Colonic mucosa (tissue), 4 donors: ENCODE measurements around the gene LCNL1. TPM values are rescaled to one million over a fixed set of nuclear protein-coding genes. Genes with fewer than 3 reads are reported as not detected.
"Not testable (repeated sequence)": the region's sequence is repeated elsewhere in the genome, so short reads cannot be mapped to it uniquely, and the experiment has no call there.

Experiments
- DNase-seq: peaks from one replicate; pipeline ENCODE4 v3.0.0-alpha.2; 2020
- H3K27ac ChIP-seq: fragments of 200-600 bp; one replicate; pipeline ENCODE4 v1.8.0; 2021
- H3K27me3 ChIP-seq: fragments of 200-600 bp; one replicate; pipeline ENCODE4 v1.8.0; 2021
- H3K36me3 ChIP-seq: fragments of 200-600 bp; one replicate; pipeline ENCODE4 v1.8.0; 2021
- H3K4me1 ChIP-seq: fragments of 200-600 bp; one replicate; pipeline ENCODE4 v1.8.0; 2021; ENCODE audit warnings: mild to moderate bottlenecking
- H3K4me3 ChIP-seq: fragments of 200-600 bp; one replicate; pipeline ENCODE4 v1.8.0; 2021
- H3K9ac ChIP-seq, 2 donors: one replicate each; pipeline ENCODE4 v1.7.0; 2013; ENCODE audit warnings: control low read depth in 2 of 2, low read depth in 2 of 2, low read length in 2 of 2
- H3K9me3 ChIP-seq: fragments of 200-600 bp; one replicate; pipeline ENCODE4 v1.8.0; 2021
- intact Hi-C: fragments of 100-400 bp; cut with DNase I; formaldehyde crosslinking; loops from one replicate; pipeline ENCODE4 v1.14.1; 2022
- total RNA-seq, 2 donors: library from RNA; stranded (reverse); fragmentation: NEBNext Ultra II Directional in 1 of 2; extraction: Animal tissue kit (Norgen Biotek cat#: 25700) in 1 of 2; gene quantifications; one replicate each; pipeline ENCODE4 v1.2.1, GENCODE V29; 2021
- TF ChIP-seq, protein P1 (sequence below): fragments of 200-600 bp; IDR thresholded peaks from one replicate; pipeline ENCODE4 v1.8.0; 2022; ENCODE audit warnings: antibody characterized with exemption, mild to moderate bottlenecking
- donor health status: healthy.
- donor health status: DM: no; HTN: no; CAD: no.
- donor health status: DM: no; HTN: no; CAD: no.

The LCNL1 gene
- total RNA-seq, 2 donors from 2014 or later, result not detected

DNA sequence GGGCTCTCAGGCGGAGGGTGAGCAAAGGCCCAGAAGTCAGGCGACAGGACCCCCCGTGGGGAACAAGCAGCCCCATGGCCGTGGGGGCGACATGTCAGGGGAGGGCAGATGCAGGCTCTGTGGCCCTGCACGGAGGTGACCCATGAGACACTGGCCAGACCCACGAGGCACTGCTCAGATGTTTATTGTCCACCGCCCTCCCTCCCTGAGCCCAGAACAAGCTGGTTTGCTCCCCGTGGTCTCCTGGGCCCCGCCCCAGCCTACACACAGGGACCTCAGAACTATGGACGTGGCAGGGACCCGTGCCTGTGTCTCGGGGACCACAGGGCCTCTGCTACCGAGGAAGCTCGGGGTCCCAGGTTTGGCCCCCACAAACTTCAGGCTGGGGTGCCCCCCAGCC lies 47.2 kb downstream of the LCNL1 start:
- Histone ChIP-seq H3K9me3 (no peaks in the 10 kb centered on the region), H3K36me3 (no peaks in the 10 kb centered on the region), H3K27ac (no peak overlapping the region), H3K4me3 (no peak overlapping the region), H3K27me3 (no peaks in the 10 kb centered on the region), H3K9ac (no peak overlapping the region), H3K4me1 (peaks cover 32% of the 10 kb centered on the region)
- TF ChIP-seq, protein P1, sequence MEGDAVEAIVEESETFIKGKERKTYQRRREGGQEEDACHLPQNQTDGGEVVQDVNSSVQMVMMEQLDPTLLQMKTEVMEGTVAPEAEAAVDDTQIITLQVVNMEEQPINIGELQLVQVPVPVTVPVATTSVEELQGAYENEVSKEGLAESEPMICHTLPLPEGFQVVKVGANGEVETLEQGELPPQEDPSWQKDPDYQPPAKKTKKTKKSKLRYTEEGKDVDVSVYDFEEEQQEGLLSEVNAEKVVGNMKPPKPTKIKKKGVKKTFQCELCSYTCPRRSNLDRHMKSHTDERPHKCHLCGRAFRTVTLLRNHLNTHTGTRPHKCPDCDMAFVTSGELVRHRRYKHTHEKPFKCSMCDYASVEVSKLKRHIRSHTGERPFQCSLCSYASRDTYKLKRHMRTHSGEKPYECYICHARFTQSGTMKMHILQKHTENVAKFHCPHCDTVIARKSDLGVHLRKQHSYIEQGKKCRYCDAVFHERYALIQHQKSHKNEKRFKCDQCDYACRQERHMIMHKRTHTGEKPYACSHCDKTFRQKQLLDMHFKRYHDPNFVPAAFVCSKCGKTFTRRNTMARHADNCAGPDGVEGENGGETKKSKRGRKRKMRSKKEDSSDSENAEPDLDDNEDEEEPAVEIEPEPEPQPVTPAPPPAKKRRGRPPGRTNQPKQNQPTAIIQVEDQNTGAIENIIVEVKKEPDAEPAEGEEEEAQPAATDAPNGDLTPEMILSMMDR, result no peak
- intact Hi-C loops, result no loop called here
- no peak for DNase-seq

GRCh38 chr9:137030538-137031527 lies 48.0 kb downstream of the LCNL1 start:
- Histone ChIP-seq H3K27ac (no peak overlapping the region), H3K4me3 (no peak overlapping the region), H3K27me3 (no peaks in the 10 kb centered on the region), H3K9ac (peak overlapping the region in 1 of 2 donors; percentile 24), H3K9me3 (no peaks in the 10 kb centered on the region), H3K4me1 (peaks cover 35% of the 10 kb centered on the region), H3K36me3 (no peaks in the 10 kb centered on the region)
- intact Hi-C loops, result no loop called here
- peak; percentile 31 for DNase-seq
- TF ChIP-seq, protein P1, result no peak

DNA sequence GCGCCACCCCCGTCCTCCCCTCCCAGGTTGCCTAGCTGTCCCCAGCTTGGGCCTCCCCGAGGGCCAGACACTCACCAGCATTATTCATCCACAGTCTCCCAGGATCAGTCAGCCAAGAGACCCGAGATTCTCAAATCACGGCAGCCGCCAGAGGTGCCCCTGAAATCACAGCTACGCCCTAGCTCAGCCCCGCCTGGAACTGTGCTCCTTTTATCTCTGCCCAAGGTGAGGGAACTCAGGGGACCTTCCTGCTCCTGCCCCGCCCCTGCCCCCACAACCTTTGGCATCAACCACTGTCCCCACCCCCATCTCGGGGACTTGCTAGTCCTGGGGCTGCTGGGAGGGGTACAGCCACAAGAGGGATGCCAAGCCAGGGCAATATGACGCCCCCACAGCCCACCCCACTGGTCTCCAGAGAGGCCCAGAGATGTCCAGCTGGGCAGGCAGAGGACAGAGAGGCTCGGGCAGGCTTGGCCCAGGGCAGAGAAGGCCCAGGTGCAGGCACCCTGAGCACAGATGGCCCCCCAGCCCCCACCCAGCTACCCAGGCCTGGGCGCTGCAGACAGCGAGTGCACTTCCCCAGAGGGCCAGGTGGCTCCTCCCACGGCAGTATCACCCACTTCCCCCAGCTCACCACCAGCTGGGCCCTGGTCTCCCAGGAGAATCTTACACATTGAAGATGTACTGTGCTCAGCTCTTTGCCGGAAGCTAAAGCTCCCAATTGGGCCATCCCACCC lies 49.3 kb downstream of the LCNL1 start, which contains the start of gene FUT7:
Gene FUT7, minus strand, starts transcription at position 185 of the 737 bp plus-strand sequence. Its CDS starts 97 bp downstream, at position 88.
- TF ChIP-seq, protein P1, result no peak
- Histone ChIP-seq H3K9ac (peak within 1 kb of the TSS in 1 of 2 donors; percentile 5), H3K4me3 (peak within 1 kb of the TSS; percentile 7), H3K27ac (peak within 1 kb of the TSS; percentile 27), H3K9me3 (no peaks in the 10 kb centered on the region), H3K4me1 (peaks cover 29% of the 10 kb centered on the region), H3K36me3 (no peaks in the 10 kb centered on the region), H3K27me3 (no peaks in the 10 kb centered on the region)
- intact Hi-C loops, result no loop called here
- DNase-seq, result peak; percentile 34

DNA sequence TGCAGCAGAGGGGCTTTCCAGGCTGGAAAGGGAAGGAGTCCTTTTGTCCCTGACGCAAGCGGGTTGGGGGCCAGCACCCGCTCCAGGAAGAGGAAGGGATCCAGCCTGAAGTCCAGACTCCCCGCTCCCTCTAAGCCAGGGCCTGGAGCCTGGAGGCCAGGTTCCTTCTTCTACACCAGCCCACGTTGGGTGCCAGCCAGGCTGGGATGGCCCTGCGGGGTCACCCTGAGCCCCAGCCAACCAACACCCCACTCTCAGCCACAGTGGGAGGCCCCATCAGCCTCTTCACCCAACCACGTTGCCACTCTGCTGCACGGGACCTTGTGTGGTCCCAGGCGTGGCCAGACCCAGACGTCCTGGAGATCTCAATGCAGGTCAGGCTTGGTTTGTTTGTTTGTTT lies 50.1 kb downstream of the LCNL1 start:
- Histone ChIP-seq H3K4me1 (peaks cover 24% of the 10 kb centered on the region), H3K36me3 (no peaks in the 10 kb centered on the region), H3K9ac (peak overlapping the region in 1 of 2 donors; percentile 43), H3K27me3 (no peaks in the 10 kb centered on the region), H3K4me3 (peak overlapping the region; percentile 7), H3K27ac (peak overlapping the region; percentile 27), H3K9me3 (no peaks in the 10 kb centered on the region)
- intact Hi-C loops, result no loop called here
- DNase-seq, result no peak
- TF ChIP-seq, protein P1, result no peak

GRCh38 chr9:137033481-137033880 lies 50.7 kb downstream of the LCNL1 start:
- H3K9ac ChIP-seq, H3K27me3 ChIP-seq, H3K27ac ChIP-seq, DNase-seq, intact Hi-C loops, H3K36me3 ChIP-seq, H3K9me3 ChIP-seq: not testable (repeated sequence)
- peaks cover 24% of the 10 kb centered on the region for H3K4me1 ChIP-seq
- H3K4me3 ChIP-seq, result peak overlapping the region; percentile 7
